ENCODE results near the gene KRTAP5-6. TPM values are rescaled to one million over a fixed set of nuclear protein-coding genes. Genes with fewer than 3 reads are reported as not detected.

The KRTAP5-6 gene
- total RNA-seq, 1 donor from 2014 or later, result not detected

DNA sequence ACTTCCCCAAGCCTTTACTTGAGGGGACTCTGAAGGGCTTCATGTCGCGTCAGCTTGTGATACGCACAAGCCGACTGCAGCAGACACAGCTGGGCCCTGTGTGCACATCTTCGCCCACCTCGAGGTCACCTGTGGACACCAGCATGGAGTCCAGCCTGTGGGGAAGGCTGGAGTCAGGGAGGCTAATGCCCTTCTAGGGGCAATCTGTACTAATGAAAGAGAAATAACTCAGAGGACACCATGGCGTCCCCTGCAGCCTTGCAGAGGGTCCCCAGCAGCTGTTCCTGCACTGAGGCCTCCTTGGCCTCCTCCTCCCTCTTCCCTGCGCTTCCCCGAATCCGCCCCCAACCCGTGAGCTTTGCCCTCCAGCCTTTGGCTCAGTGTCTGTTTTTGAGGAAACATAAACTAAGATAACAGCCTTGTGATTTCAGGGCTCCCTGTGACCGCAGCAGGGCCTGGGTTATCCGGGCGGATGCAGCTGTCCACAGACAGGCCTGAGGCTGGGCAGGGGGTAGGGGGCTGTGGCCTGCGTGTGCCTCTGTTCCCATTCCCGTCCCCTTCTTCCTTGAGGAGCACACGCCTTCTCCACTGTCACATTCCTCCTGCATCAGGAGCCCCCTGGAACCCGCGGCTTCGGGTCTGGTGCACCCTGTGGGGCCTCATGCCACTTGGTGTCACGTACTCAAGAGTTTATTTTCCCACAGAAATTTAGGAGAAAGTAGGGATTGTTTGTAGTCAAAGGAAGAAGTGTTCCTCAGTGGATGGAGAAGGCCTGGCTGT is 42.4 kb upstream of the KRTAP5-6 start:
- Histone ChIP-seq H3K36me3 (ENCODE audit: control insufficient read depth, insufficient read depth, low read length) (no peaks in the 10 kb centered on the region), H3K4me3 (ENCODE audit: low read depth, low read length) (no peak overlapping the region), H3K27me3 (ENCODE audit: control insufficient read depth, insufficient read depth, low read length) (no peaks in the 10 kb centered on the region)
- DNase-seq (ENCODE audit: low read depth) (no peak), FAIRE-seq (no peak)
- TF ChIP-seq, protein P1, sequence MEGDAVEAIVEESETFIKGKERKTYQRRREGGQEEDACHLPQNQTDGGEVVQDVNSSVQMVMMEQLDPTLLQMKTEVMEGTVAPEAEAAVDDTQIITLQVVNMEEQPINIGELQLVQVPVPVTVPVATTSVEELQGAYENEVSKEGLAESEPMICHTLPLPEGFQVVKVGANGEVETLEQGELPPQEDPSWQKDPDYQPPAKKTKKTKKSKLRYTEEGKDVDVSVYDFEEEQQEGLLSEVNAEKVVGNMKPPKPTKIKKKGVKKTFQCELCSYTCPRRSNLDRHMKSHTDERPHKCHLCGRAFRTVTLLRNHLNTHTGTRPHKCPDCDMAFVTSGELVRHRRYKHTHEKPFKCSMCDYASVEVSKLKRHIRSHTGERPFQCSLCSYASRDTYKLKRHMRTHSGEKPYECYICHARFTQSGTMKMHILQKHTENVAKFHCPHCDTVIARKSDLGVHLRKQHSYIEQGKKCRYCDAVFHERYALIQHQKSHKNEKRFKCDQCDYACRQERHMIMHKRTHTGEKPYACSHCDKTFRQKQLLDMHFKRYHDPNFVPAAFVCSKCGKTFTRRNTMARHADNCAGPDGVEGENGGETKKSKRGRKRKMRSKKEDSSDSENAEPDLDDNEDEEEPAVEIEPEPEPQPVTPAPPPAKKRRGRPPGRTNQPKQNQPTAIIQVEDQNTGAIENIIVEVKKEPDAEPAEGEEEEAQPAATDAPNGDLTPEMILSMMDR (IDR thresholded peaks at IDR 0.05; ENCODE audit: insufficient read depth, low read length, severe bottlenecking), result no peak

- no peaks in the 10 kb centered on the region for H3K36me3 ChIP-seq (ENCODE audit: control insufficient read depth, insufficient read depth, low read length)
- TF ChIP-seq, protein P1 (IDR thresholded peaks at IDR 0.05; ENCODE audit: insufficient read depth, low read length, severe bottlenecking), result peak; percentile 20
- peaks cover 3% of the 10 kb centered on the region for H3K27me3 ChIP-seq (ENCODE audit: control insufficient read depth, insufficient read depth, low read length)
- no peak overlapping the region for H3K4me3 ChIP-seq (ENCODE audit: low read depth, low read length)
- DNase-seq (ENCODE audit: low read depth), result no peak
- no peak for FAIRE-seq
These were observed 41.6 kb upstream of the KRTAP5-6 start for GRCh38 chr11:1655168-1656060.

DNA sequence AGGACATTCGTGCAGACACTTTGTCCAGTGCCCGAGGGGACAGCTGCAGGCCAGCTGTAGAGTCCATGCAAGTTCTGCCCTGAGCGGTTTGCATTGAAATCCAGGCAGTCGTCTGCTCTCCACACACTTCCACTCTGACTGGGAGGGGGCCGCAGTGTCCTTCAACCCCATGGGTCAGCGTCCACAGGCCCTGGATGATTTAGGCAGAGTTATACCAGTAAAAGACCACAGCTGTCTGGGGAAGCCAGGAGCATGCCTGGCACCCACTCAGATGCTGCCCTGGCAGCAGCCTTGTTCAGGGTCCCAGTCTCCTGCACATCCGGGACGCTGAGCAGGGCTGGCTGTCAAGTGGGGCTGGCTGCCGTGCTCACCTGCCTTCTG is 40.9 kb upstream of the KRTAP5-6 start:
- Histone ChIP-seq H3K36me3 (ENCODE audit: control insufficient read depth, insufficient read depth, low read length) (no peaks in the 10 kb centered on the region), H3K27me3 (ENCODE audit: control insufficient read depth, insufficient read depth, low read length) (peaks cover 3% of the 10 kb centered on the region), H3K4me3 (ENCODE audit: low read depth, low read length) (no peak overlapping the region)
- FAIRE-seq, result no peak
- DNase-seq (ENCODE audit: low read depth), result no peak
- TF ChIP-seq, protein P1 (IDR thresholded peaks at IDR 0.05; ENCODE audit: insufficient read depth, low read length, severe bottlenecking), result no peak

GRCh38 chr11:1656670-1657069 is 40.3 kb upstream of the KRTAP5-6 start:
- peaks cover 3% of the 10 kb centered on the region for H3K27me3 ChIP-seq (ENCODE audit: control insufficient read depth, insufficient read depth, low read length)
- TF ChIP-seq, protein P1 (IDR thresholded peaks at IDR 0.05; ENCODE audit: insufficient read depth, low read length, severe bottlenecking), result no peak
- DNase-seq (ENCODE audit: low read depth), result no peak
- no peaks in the 10 kb centered on the region for H3K36me3 ChIP-seq (ENCODE audit: control insufficient read depth, insufficient read depth, low read length)
- FAIRE-seq, result no peak
- H3K4me3 ChIP-seq (ENCODE audit: low read depth, low read length), result no peak overlapping the region

DNA sequence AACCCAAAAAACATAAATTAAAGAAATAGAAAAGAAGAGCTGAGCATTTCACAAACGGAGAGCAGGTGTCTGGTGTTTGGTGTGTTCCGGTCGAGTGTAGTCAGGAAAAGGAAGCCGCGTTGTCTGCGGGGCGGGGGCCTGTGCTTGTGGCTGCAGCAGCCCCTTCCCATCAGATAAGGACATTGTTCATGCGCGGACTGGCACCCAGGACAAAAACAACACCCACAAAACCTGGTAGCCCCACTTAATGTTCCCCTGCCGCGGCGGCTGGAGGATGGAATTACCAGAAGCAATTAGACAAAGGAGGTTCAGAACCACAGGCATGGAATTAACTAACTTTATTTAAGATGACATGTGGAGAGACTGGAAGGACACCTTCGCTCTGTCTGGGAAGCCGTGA is 37.5 kb upstream of the KRTAP5-6 start:
- Histone ChIP-seq H3K36me3 (ENCODE audit: control insufficient read depth, insufficient read depth, low read length) (no peaks in the 10 kb centered on the region), H3K4me3 (ENCODE audit: low read depth, low read length) (no peak overlapping the region), H3K27me3 (ENCODE audit: control insufficient read depth, insufficient read depth, low read length) (peaks cover 3% of the 10 kb centered on the region)
- FAIRE-seq, result no peak
- TF ChIP-seq, protein P1 (IDR thresholded peaks at IDR 0.05; ENCODE audit: insufficient read depth, low read length, severe bottlenecking), result no peak
- no peak for DNase-seq (ENCODE audit: low read depth)

Measured in bronchial epithelial cell (primary cell).